T-helper 17 cell (primary cell): ENCODE data around the gene AEBP1. TPM values are rescaled to one million over a fixed set of nuclear protein-coding genes. Genes with fewer than 3 reads are reported as not detected.

Experiments used
- ATAC-seq: fragments of 150-1000 bp; cut with Tn5 transposase; 2 replicates; pipeline ENCODE4 v1.10.0; 2021; ENCODE audit warnings: mild to moderate bottlenecking, moderate library complexity
- DNase-seq, 3 donors: peaks; one replicate each; pipeline versions ENCODE4 v3.0.0 to v3.0.0-alpha.2; 2020 to 2021
- H3K9me3 ChIP-seq: one replicate; pipeline ENCODE4 v1.7.0; 2013; ENCODE audit warnings: low read length, mild to moderate bottlenecking; ENCODE audit not compliant: control insufficient read depth, poor library complexity, severe bottlenecking
- H3K27ac Mint-ChIP-seq: one replicate; pipeline ENCODE4 v1.8.0; 2022; ENCODE audit warnings: mild to moderate bottlenecking, moderate library complexity, mixed read lengths
- H3K27me3 Mint-ChIP-seq: one replicate; pipeline ENCODE4 v1.8.0; 2022; ENCODE audit warnings: mixed read lengths
- H3K36me3 Mint-ChIP-seq: one replicate; pipeline ENCODE4 v1.8.0; 2022; ENCODE audit warnings: low read depth, mixed read lengths
- H3K4me1 Mint-ChIP-seq: one replicate; pipeline ENCODE4 v1.8.0; 2022; ENCODE audit warnings: mild to moderate bottlenecking, mixed read lengths
- H3K4me3 Mint-ChIP-seq: one replicate; pipeline ENCODE4 v1.8.0; 2022; ENCODE audit warnings: mild to moderate bottlenecking, moderate library complexity, mixed read lengths
- total RNA-seq, 4 donors: library from RNA in 2 of 4; stranded (reverse) in 2 of 4; gene quantifications; one replicate each; pipeline ENCODE4 v1.2.3 and lab custom pipeline; 2022 to 2026

AEBP1 gene
- total RNA-seq, 2 donors from 2014 or later = 1.1 to 4.2 TPM

GRCh38 chr7:44144968-44145478 is 40.9 kb downstream of the AEBP1 start:
- Mint-ChIP-seq H3K27ac (no peak overlapping the region), H3K4me3 (peak overlapping the region; percentile 83), H3K27me3 (no peaks in the 10 kb centered on the region), H3K36me3 (no peaks in the 10 kb centered on the region), H3K4me1 (peaks cover 6% of the 10 kb centered on the region)
- no peaks in the 10 kb centered on the region for H3K9me3 ChIP-seq
- ATAC-seq (no peak), DNase-seq (no peak)

- H3K9me3 ChIP-seq = no peaks in the 10 kb centered on the region
- no peaks in the 10 kb centered on the region for H3K36me3 Mint-ChIP-seq
- ATAC-seq (peak; percentile 81), DNase-seq (peak; percentile 40 to 43 (median 41))
- peaks cover 6% of the 10 kb centered on the region for H3K4me1 Mint-ChIP-seq
- no peak overlapping the region for H3K27ac Mint-ChIP-seq
- peak overlapping the region; percentile 83 for H3K4me3 Mint-ChIP-seq
- H3K27me3 Mint-ChIP-seq = no peaks in the 10 kb centered on the region
These were observed 41.4 kb downstream of the AEBP1 start for GRCh38 chr7:44145479-44145968.

GRCh38 chr7:44145969-44146911 is 42.1 kb downstream of the AEBP1 start:
- H3K36me3 Mint-ChIP-seq = no peaks in the 10 kb centered on the region
- H3K27ac Mint-ChIP-seq = no peak overlapping the region
- peak; percentile 73 for ATAC-seq
- no peaks in the 10 kb centered on the region for H3K27me3 Mint-ChIP-seq
- DNase-seq = peak; percentile 18 to 67 (median 56)
- H3K4me1 Mint-ChIP-seq = peaks cover 6% of the 10 kb centered on the region
- H3K9me3 ChIP-seq = no peaks in the 10 kb centered on the region
- H3K4me3 Mint-ChIP-seq = peak overlapping the region; percentile 83

GRCh38 chr7:44147026-44147991 is 43.2 kb downstream of the AEBP1 start:
- Mint-ChIP-seq H3K27ac (no peak overlapping the region), H3K27me3 (no peaks in the 10 kb centered on the region), H3K36me3 (no peaks in the 10 kb centered on the region), H3K4me3 (peak overlapping the region; percentile 61), H3K4me1 (peaks cover 6% of the 10 kb centered on the region)
- ATAC-seq = no peak
- no peak for DNase-seq
- no peaks in the 10 kb centered on the region for H3K9me3 ChIP-seq

- no peak for ATAC-seq
- DNase-seq = no peak
- Mint-ChIP-seq H3K27me3 (no peaks in the 10 kb centered on the region), H3K36me3 (no peaks in the 10 kb centered on the region), H3K4me3 (peak overlapping the region; percentile 61), H3K4me1 (peaks cover 6% of the 10 kb centered on the region), H3K27ac (no peak overlapping the region)
- H3K9me3 ChIP-seq = no peaks in the 10 kb centered on the region
These were observed 44.0 kb downstream of the AEBP1 start for GRCh38 chr7:44148166-44148565.

GRCh38 chr7:44148961-44149536 is 44.9 kb downstream of the AEBP1 start:
- Mint-ChIP-seq H3K4me1 (peaks cover 6% of the 10 kb centered on the region), H3K27me3 (no peaks in the 10 kb centered on the region), H3K27ac (no peak overlapping the region), H3K4me3 (no peak overlapping the region), H3K36me3 (no peaks in the 10 kb centered on the region)
- DNase-seq (no peak), ATAC-seq (no peak)
- no peaks in the 10 kb centered on the region for H3K9me3 ChIP-seq

GRCh38 chr7:44149571-44150465 is 45.7 kb downstream of the AEBP1 start:
- DNase-seq = no peak
- Mint-ChIP-seq H3K36me3 (no peaks in the 10 kb centered on the region), H3K4me1 (peaks cover 6% of the 10 kb centered on the region), H3K27ac (no peak overlapping the region), H3K27me3 (no peaks in the 10 kb centered on the region), H3K4me3 (no peak overlapping the region)
- ATAC-seq = no peak
- H3K9me3 ChIP-seq = no peaks in the 10 kb centered on the region

GRCh38 chr7:44150466-44150832 is 46.3 kb downstream of the AEBP1 start:
- Mint-ChIP-seq H3K36me3 (no peaks in the 10 kb centered on the region), H3K27me3 (no peaks in the 10 kb centered on the region), H3K27ac (no peak overlapping the region), H3K4me3 (no peak overlapping the region), H3K4me1 (peaks cover under 1% of the 10 kb centered on the region)
- DNase-seq = no peak
- ATAC-seq = no peak
- no peaks in the 10 kb centered on the region for H3K9me3 ChIP-seq

GRCh38 chr7:44150966-44151941 is 47.1 kb downstream of the AEBP1 start:
- H3K9me3 ChIP-seq = no peaks in the 10 kb centered on the region
- H3K4me3 Mint-ChIP-seq = no peak overlapping the region
- no peaks in the 10 kb centered on the region for H3K27me3 Mint-ChIP-seq
- DNase-seq (no peak), ATAC-seq (no peak)
- H3K4me1 Mint-ChIP-seq = no peaks in the 10 kb centered on the region
- H3K36me3 Mint-ChIP-seq = no peaks in the 10 kb centered on the region
- H3K27ac Mint-ChIP-seq = peak overlapping the region; percentile 57

- H3K9me3 ChIP-seq = no peaks in the 10 kb centered on the region
- DNase-seq (no peak), ATAC-seq (no peak)
- H3K27ac Mint-ChIP-seq = peak overlapping the region; percentile 57
- H3K27me3 Mint-ChIP-seq = peaks cover under 1% of the 10 kb centered on the region
- H3K36me3 Mint-ChIP-seq = no peaks in the 10 kb centered on the region
- no peaks in the 10 kb centered on the region for H3K4me1 Mint-ChIP-seq
- no peak overlapping the region for H3K4me3 Mint-ChIP-seq
These were observed 47.8 kb downstream of the AEBP1 start for GRCh38 chr7:44151956-44152355.
